HepG2 (cell line): ENCODE results near the gene RARRES1. TPM values are rescaled to one million over a fixed set of nuclear protein-coding genes. Genes with fewer than 3 reads are reported as not detected.

ENCODE experiments used
- ATAC-seq: fragments of 200-7000 bp; cut with Tn5 transposase; 3 replicates; pipeline ENCODE4 v1.9.1; 2020; ENCODE audit warnings: mild to moderate bottlenecking, moderate library complexity
- BruUV-seq: library from RNA; stranded (reverse); fragments of 400-500 nt; replicated peaks from 2 replicates; lab custom pipeline; 2021; lab: Mats Ljungman, UMichigan
- CTCF ChIA-PET: fragments of 300-600 bp; formaldehyde crosslinking; extraction: SDS; loops from one replicate; lab custom pipeline; 2021; ENCODE audit warnings: low total read pairs, inconsistent platforms, low intra/inter-chr PET ratio; lab: Yijun Ruan, JAX
- POLR2A ChIA-PET: fragments of 350-600 bp; sonication (Branson Sonifier 250); formaldehyde crosslinking; loops from one replicate; lab custom pipeline; 2020; ENCODE audit warnings: antibody characterized with exemption, inconsistent platforms; lab: Yijun Ruan, JAX
- DNase-seq: peaks from one replicate; pipeline ENCODE4 v3.0.0-alpha.2; 2015; ENCODE audit warnings: low spot score
- FAIRE-seq: peaks from 3 replicates; lab custom pipeline; 2011; peaks lifted over from hg19 to GRCh38; lab: Jason Lieb, UNC
- H2AFZ ChIP-seq: one replicate; pipeline ENCODE4 v1.6.1; 2011; ENCODE audit warnings: low read length, inconsistent platforms
- H3K27ac ChIP-seq: fragments of 300-600 bp; 3 replicates; pipeline ENCODE4 v1.8.0; 2011; ENCODE audit warnings: mixed run types, mild to moderate bottlenecking, mixed read lengths, low read length, inconsistent platforms; ENCODE audit not compliant: insufficient read depth; ENCODE audit errors: extremely low read length
- H3K27me3 ChIP-seq, 2 experiments: fragments of 200-600 bp in 1 of 2; 2 replicates in 1 of 2; 3 replicates in 1 of 2; pipeline versions ENCODE4 v1.6.0 to v1.8.0; 2011; ENCODE audit warnings: low read length in 2 of 2, mild to moderate bottlenecking in 2 of 2, moderate library complexity in 2 of 2, inconsistent platforms in 1 of 2; ENCODE audit not compliant: insufficient read depth in 2 of 2, control insufficient read depth in 1 of 2
- H3K36me3 ChIP-seq, 2 experiments: fragments of 200-600 bp in 1 of 2; replicated peaks in 1 of 2; 2 replicates in 1 of 2; 3 replicates in 1 of 2; pipeline versions ENCODE4 v1.5.1 to v1.8.0; 2011; ENCODE audit warnings: low read length in 2 of 2, inconsistent platforms in 1 of 2; ENCODE audit not compliant: insufficient read depth in 2 of 2, control insufficient read depth in 1 of 2
- H3K4me1 ChIP-seq: 2 replicates; pipeline ENCODE4 v1.5.1; 2012; ENCODE audit warnings: low read length, inconsistent platforms; ENCODE audit not compliant: insufficient read depth
- H3K4me2 ChIP-seq: 2 replicates; pipeline ENCODE4 v1.6.0; 2011; ENCODE audit warnings: low read depth, low read length, inconsistent platforms
- H3K4me3 ChIP-seq, 3 experiments: fragments of 200-600 bp in 1 of 3; sonication (generic), shearing (Covaris generic) in 1 of 3; replicated peaks in 1 of 3; 2 replicates each; pipeline ENCODE4 v1.5.1; 2011 to 2016; ENCODE audit warnings: low read length in 3 of 3, inconsistent platforms in 2 of 3, low read depth in 2 of 3, mild to moderate bottlenecking in 2 of 3, control low read depth in 1 of 3, mixed read lengths in 1 of 3; ENCODE audit not compliant: insufficient read depth in 1 of 3
- H3K79me2 ChIP-seq: one replicate; pipeline ENCODE4 v1.6.1; 2011; ENCODE audit warnings: low read length, inconsistent platforms; ENCODE audit not compliant: insufficient read depth
- H3K9ac ChIP-seq: 2 replicates; pipeline ENCODE4 v1.6.0; 2011; ENCODE audit warnings: mild to moderate bottlenecking, low read depth, low read length, inconsistent platforms; ENCODE audit not compliant: insufficient read depth
- H3K9me3 ChIP-seq: 2 replicates; pipeline ENCODE4 v1.5.1; 2012; ENCODE audit warnings: mild to moderate bottlenecking, low read length
- H4K20me1 ChIP-seq: 2 replicates; pipeline ENCODE4 v1.6.0; 2011; ENCODE audit warnings: inconsistent platforms, mild to moderate bottlenecking, low read length, moderate library complexity; ENCODE audit not compliant: insufficient read depth
- ATF1 ChIP-seq: IDR thresholded peaks from 2 replicates; pipeline ENCODE4 v1.6.1; 2016; ENCODE audit warnings: mild to moderate bottlenecking, control low read depth
- ATF5 ChIP-seq: sonication (generic); formaldehyde crosslinking; IDR thresholded peaks from 2 replicates; pipeline ENCODE4 v1.4.0; 2020; ENCODE audit warnings: mild to moderate bottlenecking, low read depth, missing genetic modification reagents
- DNMT3B ChIP-seq: conservative IDR thresholded peaks from 2 replicates; pipeline ENCODE4 v1.6.1; 2016; ENCODE audit warnings: missing biosample characterization, control low read depth
- LRRFIP1 ChIP-seq: sonication (generic); formaldehyde crosslinking; conservative IDR thresholded peaks from 2 replicates; pipeline ENCODE4 v1.4.0; 2020; ENCODE audit warnings: missing genetic modification reagents
- NPAS2 ChIP-seq: sonication (generic); formaldehyde crosslinking; IDR thresholded peaks from 2 replicates; pipeline ENCODE4 v1.8.0; 2022; ENCODE audit warnings: mild to moderate bottlenecking, missing genetic modification reagents, borderline replicate concordance
- PAX8 ChIP-seq: sonication (generic); formaldehyde crosslinking; IDR thresholded peaks from 2 replicates; pipeline ENCODE4 v1.8.0; 2022; ENCODE audit warnings: mild to moderate bottlenecking, missing genetic modification reagents, borderline replicate concordance
- THAP9 ChIP-seq: sonication (generic); formaldehyde crosslinking; IDR thresholded peaks from 2 replicates; pipeline ENCODE4; 2020; ENCODE audit warnings: missing genetic modification reagents, mild to moderate bottlenecking, borderline replicate concordance
- ZFYVE20 ChIP-seq: sonication (generic); formaldehyde crosslinking; IDR thresholded peaks from 2 replicates; pipeline ENCODE4 v1.8.0; 2023; ENCODE audit warnings: low read depth, mild to moderate bottlenecking, moderate library complexity, missing genetic modification reagents, borderline replicate concordance
- ZKSCAN1 ChIP-seq: fragments of 150-350 bp; IDR thresholded peaks from 2 replicates; pipeline ENCODE4 v1.6.1; 2014; ENCODE audit warnings: low read length
- ZSCAN12 ChIP-seq: sonication (generic); formaldehyde crosslinking; IDR thresholded peaks from 2 replicates; pipeline ENCODE4 v1.9.0; 2021; ENCODE audit warnings: mild to moderate bottlenecking, missing genetic modification reagents
- WGBS: methylation state at CpG from one replicate; pipeline ENCODE4 v1.1.6; 2017; ENCODE audit warnings: low lambda C conversion rate; 5-methylcytosine and 5-hydroxymethylcytosine counted together
- in situ Hi-C: cut with HindIII; loops from 2 replicates; pipeline ENCODE4 v1.10.0; 2017; ENCODE audit warnings: low pct_unique_long_range_greater_than_20kb; ENCODE audit not compliant: extremely low pct_ligation_motif_present
- intact Hi-C: fragments of 100-400 bp; cut with micrococcal nuclease; formaldehyde crosslinking; loops from one replicate; pipeline ENCODE4 v1.10.0; 2022; ENCODE audit not compliant: unreplicated experiment
- polyA plus RNA-seq, 8 experiments: library from polyadenylated mRNA; depleted of rRNA in 3 of 8; stranded (reverse) in 7 of 8; unstranded in 1 of 8; fragments of >200 nt; fragmentation: Illumina TruSeq in 4 of 8; extraction: Trizol in 4 of 8; gene quantifications; 2 replicates each; pipeline versions ENCODE4 v1.2.1 to v1.2.3, GENCODE V29; 2011 to 2016; ENCODE audit warnings: low read depth in 4 of 8, missing spikeins in 1 of 8, mixed read lengths in 1 of 8; ENCODE audit not compliant: insufficient read depth in 1 of 8
- total RNA-seq, 5 experiments: library from RNA; depleted of rRNA; stranded (reverse); fragments of >200 nt; fragmentation: Illumina TruSeq; extraction: Trizol; gene quantifications; 2 replicates each; pipeline ENCODE4 v1.2.3, GENCODE V29; 2016; ENCODE audit warnings: low read depth in 1 of 5

Gene RARRES1
- total and polyA plus RNA-seq, 2 of the 13 experiments (the other 11 are each of a cell fraction or from before 2014, with no cell fraction given): not detected

- no peaks in the 10 kb centered on the region for H4K20me1 ChIP-seq
- H3K27ac ChIP-seq: no peak overlapping the region
- intact Hi-C loops: no loop called here
- H2AFZ ChIP-seq: no peak overlapping the region
- no peak overlapping the region for H3K4me3 ChIP-seq
- no peak for TF ChIP-seq ZSCAN12
- TF ChIP-seq NPAS2 (CRISPR knock-in tag): no peak
- ChIA-PET CTCF (no interaction called here), POLR2A (no interaction called here)
- H3K27me3 ChIP-seq: no peaks in the 10 kb centered on the region
- BruUV-seq: no TSS peak
- H3K4me2 ChIP-seq: no peak overlapping the region
- no peaks in the 10 kb centered on the region for H3K4me1 ChIP-seq
- no peak for ATAC-seq
- H3K79me2 ChIP-seq: no peaks in the 10 kb centered on the region
- FAIRE-seq: no peak
- H3K9ac ChIP-seq: no peak overlapping the region
- WGBS: 96% methylated on average over 5 of the region's 5 CpGs
- in situ Hi-C loops: no loop called here
- DNase-seq: no peak
- 0 out of 5 replicates have a peak, but pooled peaks cover 0 to 4% of the 10 kb centered on the region in 2 experiments for H3K36me3 ChIP-seq
- H3K9me3 ChIP-seq: no peaks in the 10 kb centered on the region
Measured at GRCh38 chr3:158718490-158719170, 13.6 kb downstream of the RARRES1 start.

GRCh38 chr3:158717576-158717975 is 14.7 kb downstream of the RARRES1 start:
- ChIA-PET CTCF (no interaction called here), POLR2A (no interaction called here)
- H3K27ac ChIP-seq: no peak overlapping the region
- no peaks in the 10 kb centered on the region for H3K9me3 ChIP-seq
- no peaks in the 10 kb centered on the region for H3K79me2 ChIP-seq
- DNase-seq: no peak
- no peak overlapping the region for H2AFZ ChIP-seq
- 0 out of 5 replicates have a peak, but pooled peaks cover 0 to 4% of the 10 kb centered on the region in 2 experiments for H3K36me3 ChIP-seq
- no peak overlapping the region for H3K9ac ChIP-seq
- in situ Hi-C loops (no loop called here), intact Hi-C loops (no loop called here)
- no peaks in the 10 kb centered on the region for H3K4me1 ChIP-seq
- no peaks in the 10 kb centered on the region for H3K27me3 ChIP-seq
- no TSS peak for BruUV-seq
- FAIRE-seq: no peak
- no peak overlapping the region for H3K4me2 ChIP-seq
- no peaks in the 10 kb centered on the region for H4K20me1 ChIP-seq
- ATAC-seq: no peak
- no peak overlapping the region for H3K4me3 ChIP-seq
- 100% methylated on average over 2 of the region's 2 CpGs for WGBS
- no peak for TF ChIP-seq ZFYVE20
- TF ChIP-seq ATF5 (CRISPR knock-in tag): no peak
- no peak for TF ChIP-seq LRRFIP1 (CRISPR knock-in tag)
- no peak for TF ChIP-seq THAP9
- TF ChIP-seq DNMT3B: no peak
- no peak for TF ChIP-seq ZKSCAN1
- no peak for TF ChIP-seq PAX8
- no peak for TF ChIP-seq ATF1
